Vagina (tissue), 2 donors: ENCODE results near the gene TMEM161B. TPM values are rescaled to one million over a fixed set of nuclear protein-coding genes. Genes with fewer than 3 reads are reported as not detected.

Experiments
- DNase-seq, 2 donors: peaks; one replicate each; pipeline ENCODE4 v3.0.0-alpha.2; 2017; ENCODE audit errors: extremely low spot score in 2 of 2
- H3K27ac ChIP-seq: fragments of 200-600 bp; sonication (generic); one replicate; pipeline ENCODE4 v1.5.1; 2019
- H3K27me3 ChIP-seq: fragments of 200-600 bp; sonication (generic); one replicate; pipeline ENCODE4 v1.5.1; 2019
- H3K36me3 ChIP-seq, 2 donors: fragments of 200-600 bp; sonication (generic); one replicate each; pipeline ENCODE4 v1.5.1; 2017 to 2019
- H3K4me1 ChIP-seq: fragments of 200-600 bp; sonication (generic); one replicate; pipeline ENCODE4 v1.5.1; 2019
- H3K4me3 ChIP-seq, 2 donors: fragments of 200-600 bp; sonication (generic); 1 replicate in 1 of 2; 2 replicates in 1 of 2; pipeline ENCODE4 v1.5.1; 2016 to 2019
- H3K9me3 ChIP-seq: fragments of 200-600 bp; sonication (generic); one replicate; pipeline ENCODE4 v1.5.1; 2019
- POLR2A ChIP-seq, 2 donors: fragments of 450-650 bp; IDR thresholded peaks; one replicate each; pipeline ENCODE4 v1.6.1; 2017; ENCODE audit warnings: antibody characterized with exemption in 2 of 2, mild to moderate bottlenecking in 2 of 2, moderate library complexity in 2 of 2
- POLR2AphosphoS5 ChIP-seq, 2 donors: sonication (generic); formaldehyde crosslinking; IDR thresholded peaks; one replicate each; pipeline ENCODE4 v1.9.0; 2017; ENCODE audit warnings: antibody characterized with exemption in 2 of 2, mild to moderate bottlenecking in 2 of 2, low read depth in 1 of 2; ENCODE audit not compliant: insufficient read depth in 1 of 2
- intact Hi-C: fragments of 100-400 bp; cut with DNase I; formaldehyde crosslinking; loops from one replicate; pipeline ENCODE4 v1.15.1; 2023
- total RNA-seq: library from RNA; depleted of rRNA; stranded (reverse); fragments of >200 nt; gene quantifications from one replicate; pipeline ENCODE4 v1.2.3, GENCODE V29; 2016
- TF ChIP-seq, protein P1 (sequence below), 3 experiments: fragments of 450-650 bp in 2 of 3; fragments of 200-600 bp in 1 of 3; sonication (generic) in 1 of 3; IDR thresholded peaks; one replicate each; pipeline ENCODE4 v1.5.1; 2017 to 2019; ENCODE audit warnings: antibody characterized with exemption in 3 of 3, mild to moderate bottlenecking in 2 of 3, moderate library complexity in 2 of 3

The TMEM161B gene
- total RNA-seq, 1 donor from 2014 or later: 19.9 TPM

DNA sequence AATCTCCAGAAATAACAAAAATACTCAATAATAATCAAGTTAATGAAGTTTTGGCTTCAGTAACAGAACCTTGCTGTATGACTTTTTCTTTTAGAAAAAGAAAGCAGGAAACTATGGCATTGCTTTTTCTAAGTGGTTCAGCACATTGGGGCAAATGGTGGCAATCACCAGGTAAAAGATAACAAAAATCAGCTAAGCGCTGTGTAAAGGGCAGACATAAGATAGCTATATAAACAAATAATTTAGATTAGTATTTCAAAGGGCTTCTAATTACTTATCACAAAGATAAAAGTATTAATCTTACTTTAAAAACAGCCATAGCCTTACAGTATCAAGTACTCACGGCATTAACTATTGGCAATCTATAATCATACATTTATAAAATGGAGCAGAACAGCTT is 10.0 kb downstream of the TMEM161B start:
- no peaks in the 10 kb centered on the region for H3K36me3 ChIP-seq
- H3K9me3 ChIP-seq: no peaks in the 10 kb centered on the region
- H3K4me3 ChIP-seq: no peak overlapping the region
- H3K4me1 ChIP-seq: no peaks in the 10 kb centered on the region
- no peak overlapping the region for H3K27ac ChIP-seq
- DNase-seq: no peak
- no peaks in the 10 kb centered on the region for H3K27me3 ChIP-seq
- intact Hi-C loops: no loop called here
- TF ChIP-seq POLR2A (IDR thresholded peaks at IDR 0.05) (no peak), POLR2AphosphoS5 (IDR thresholded peaks at IDR 0.05; ENCODE audit: insufficient read depth in 1 of 2, low read depth in 1 of 2) (no peak)
- TF ChIP-seq, protein P1, sequence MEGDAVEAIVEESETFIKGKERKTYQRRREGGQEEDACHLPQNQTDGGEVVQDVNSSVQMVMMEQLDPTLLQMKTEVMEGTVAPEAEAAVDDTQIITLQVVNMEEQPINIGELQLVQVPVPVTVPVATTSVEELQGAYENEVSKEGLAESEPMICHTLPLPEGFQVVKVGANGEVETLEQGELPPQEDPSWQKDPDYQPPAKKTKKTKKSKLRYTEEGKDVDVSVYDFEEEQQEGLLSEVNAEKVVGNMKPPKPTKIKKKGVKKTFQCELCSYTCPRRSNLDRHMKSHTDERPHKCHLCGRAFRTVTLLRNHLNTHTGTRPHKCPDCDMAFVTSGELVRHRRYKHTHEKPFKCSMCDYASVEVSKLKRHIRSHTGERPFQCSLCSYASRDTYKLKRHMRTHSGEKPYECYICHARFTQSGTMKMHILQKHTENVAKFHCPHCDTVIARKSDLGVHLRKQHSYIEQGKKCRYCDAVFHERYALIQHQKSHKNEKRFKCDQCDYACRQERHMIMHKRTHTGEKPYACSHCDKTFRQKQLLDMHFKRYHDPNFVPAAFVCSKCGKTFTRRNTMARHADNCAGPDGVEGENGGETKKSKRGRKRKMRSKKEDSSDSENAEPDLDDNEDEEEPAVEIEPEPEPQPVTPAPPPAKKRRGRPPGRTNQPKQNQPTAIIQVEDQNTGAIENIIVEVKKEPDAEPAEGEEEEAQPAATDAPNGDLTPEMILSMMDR (IDR thresholded peaks at IDR 0.05): no peak

DNA sequence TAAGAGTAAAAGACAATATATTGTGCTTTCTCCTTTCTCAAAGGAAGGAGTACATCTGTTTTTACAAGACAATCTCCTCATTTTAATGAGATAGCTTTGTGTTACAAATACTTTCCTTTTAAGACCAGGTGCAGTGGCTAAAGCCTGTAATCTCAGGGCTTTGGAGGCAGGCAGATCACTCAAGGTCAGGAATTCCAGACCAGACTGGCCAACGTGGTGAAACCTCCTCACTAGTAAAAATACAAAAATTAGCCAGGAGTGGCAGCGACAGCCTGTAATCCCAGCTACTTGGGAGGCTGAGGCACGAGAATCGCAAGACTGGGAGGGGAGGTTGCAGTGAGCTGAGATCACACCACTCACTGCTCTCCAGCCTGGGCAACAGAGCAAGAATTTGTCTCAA is 11.8 kb downstream of the TMEM161B start:
- Histone ChIP-seq H3K36me3 (no peaks in the 10 kb centered on the region), H3K9me3 (no peaks in the 10 kb centered on the region), H3K4me3 (no peak overlapping the region), H3K27me3 (no peaks in the 10 kb centered on the region), H3K27ac (no peak overlapping the region), H3K4me1 (no peaks in the 10 kb centered on the region)
- DNase-seq: no peak
- TF ChIP-seq POLR2AphosphoS5 (IDR thresholded peaks at IDR 0.05; ENCODE audit: insufficient read depth in 1 of 2, low read depth in 1 of 2): no peak
- TF ChIP-seq, protein P1 (IDR thresholded peaks at IDR 0.05): no peak
- TF ChIP-seq POLR2A (IDR thresholded peaks at IDR 0.05): no peak
- intact Hi-C loops: no loop called here

DNA sequence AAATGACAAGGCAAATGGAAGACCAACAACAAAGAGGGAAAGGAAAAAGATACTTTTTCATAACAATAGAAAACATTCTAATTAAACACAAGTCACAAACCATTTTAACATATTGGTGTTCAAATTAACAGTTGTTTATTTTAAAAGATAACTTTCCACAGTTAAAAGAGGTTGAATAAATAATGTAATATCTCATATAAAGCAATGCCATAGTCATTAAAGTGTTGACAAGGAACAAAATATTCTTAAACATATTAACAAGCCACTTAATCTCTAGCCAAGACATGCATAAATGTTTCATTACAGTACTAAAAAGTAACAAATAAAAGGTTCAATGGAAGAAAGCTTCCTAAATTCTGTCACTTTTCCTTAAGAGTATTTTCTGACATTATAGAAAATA is 12.6 kb downstream of the TMEM161B start:
- DNase-seq: no peak
- H3K4me3 ChIP-seq: no peak overlapping the region
- TF ChIP-seq POLR2AphosphoS5 (IDR thresholded peaks at IDR 0.05; ENCODE audit: insufficient read depth in 1 of 2, low read depth in 1 of 2) (no peak), POLR2A (IDR thresholded peaks at IDR 0.05) (no peak)
- TF ChIP-seq, protein P1 (IDR thresholded peaks at IDR 0.05): no peak
- no peaks in the 10 kb centered on the region for H3K4me1 ChIP-seq
- intact Hi-C loops: no loop called here
- H3K27me3 ChIP-seq: no peaks in the 10 kb centered on the region
- H3K36me3 ChIP-seq: no peaks in the 10 kb centered on the region
- no peaks in the 10 kb centered on the region for H3K9me3 ChIP-seq
- no peak overlapping the region for H3K27ac ChIP-seq

DNA sequence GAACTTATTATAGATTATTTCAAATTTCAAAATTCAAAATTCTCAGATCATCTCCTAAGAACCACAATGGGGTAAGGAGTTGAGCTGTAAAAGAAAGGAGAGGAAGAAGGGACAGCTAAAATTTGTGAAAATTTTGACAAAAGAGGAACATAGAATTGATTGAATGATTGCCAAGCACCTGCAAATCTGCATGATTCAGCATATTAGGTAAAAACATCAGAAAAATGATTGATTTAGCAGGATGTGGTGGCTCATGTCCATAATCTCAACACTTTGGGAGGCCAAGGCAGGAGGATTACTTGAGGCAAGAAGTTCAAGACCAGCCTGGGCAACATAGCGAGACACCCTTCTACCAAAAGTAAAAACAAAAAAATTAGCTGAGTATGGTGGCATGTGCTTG is 14.3 kb downstream of the TMEM161B start:
- no peaks in the 10 kb centered on the region for H3K9me3 ChIP-seq
- no peaks in the 10 kb centered on the region for H3K4me1 ChIP-seq
- no peaks in the 10 kb centered on the region for H3K27me3 ChIP-seq
- TF ChIP-seq POLR2A (IDR thresholded peaks at IDR 0.05) (no peak), POLR2AphosphoS5 (IDR thresholded peaks at IDR 0.05; ENCODE audit: insufficient read depth in 1 of 2, low read depth in 1 of 2) (no peak)
- TF ChIP-seq, protein P1 (IDR thresholded peaks at IDR 0.05): no peak
- no peaks in the 10 kb centered on the region for H3K36me3 ChIP-seq
- DNase-seq: no peak
- H3K4me3 ChIP-seq: no peak overlapping the region
- intact Hi-C loops: no loop called here
- no peak overlapping the region for H3K27ac ChIP-seq

DNA sequence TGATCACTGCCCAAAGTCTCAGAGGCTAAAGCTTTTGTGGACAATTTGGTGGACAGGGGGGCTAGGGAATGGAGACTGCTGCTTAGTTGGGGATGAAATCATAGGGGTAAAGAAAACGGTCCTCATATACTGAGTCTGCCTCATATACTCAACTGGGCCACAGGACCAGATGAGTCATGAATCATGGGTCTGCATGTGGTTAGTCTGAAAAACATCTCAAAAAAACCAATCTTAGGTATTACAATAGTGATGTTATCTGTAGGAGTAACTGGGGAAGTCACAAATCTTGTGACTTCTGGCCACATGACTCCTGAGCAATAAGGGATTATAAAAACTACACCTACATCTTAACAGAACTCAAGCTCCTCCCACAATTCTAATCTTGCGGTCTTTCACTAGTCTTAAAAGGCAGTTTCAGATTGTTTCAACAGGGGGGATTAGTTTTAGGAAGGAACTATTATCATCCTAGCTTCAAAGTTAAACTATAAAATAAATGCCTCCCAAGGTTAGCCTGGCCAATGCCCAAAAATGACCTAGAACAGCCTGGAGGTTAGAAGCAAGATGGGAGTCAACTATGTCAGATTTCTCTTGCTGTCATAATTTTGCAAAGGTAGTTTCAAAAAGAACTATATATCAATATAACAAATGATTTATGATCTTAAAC is 17.5 kb downstream of the TMEM161B start:
- Histone ChIP-seq H3K27ac (no peak overlapping the region), H3K4me3 (no peak overlapping the region), H3K9me3 (no peaks in the 10 kb centered on the region), H3K4me1 (no peaks in the 10 kb centered on the region), H3K36me3 (no peaks in the 10 kb centered on the region), H3K27me3 (no peaks in the 10 kb centered on the region)
- TF ChIP-seq POLR2AphosphoS5 (IDR thresholded peaks at IDR 0.05; ENCODE audit: insufficient read depth in 1 of 2, low read depth in 1 of 2): no peak
- TF ChIP-seq, protein P1 (IDR thresholded peaks at IDR 0.05): no peak
- no peak for TF ChIP-seq POLR2A (IDR thresholded peaks at IDR 0.05)
- DNase-seq: no peak
- intact Hi-C loops: no loop called here
